MM.1S (cell line): ENCODE measurements around the gene HELZ2.

ENCODE experiments used
- DNase-seq: peaks from one replicate; pipeline ENCODE4 v3.0.0-alpha.2; 2015
- H2AFZ ChIP-seq: fragments of 300-600 bp; sonication (generic); 2 replicates; pipeline ENCODE4 v1.6.0; 2016; ENCODE audit warnings: antibody characterized with exemption, low read length
- H3F3A ChIP-seq: fragments of 300-600 bp; sonication (generic); 2 replicates; pipeline ENCODE4 v1.6.1; 2016; ENCODE audit warnings: mild to moderate bottlenecking, antibody characterized with exemption, low read length, moderate library complexity, mixed read lengths; ENCODE audit not compliant: insufficient read depth
- H3K27ac ChIP-seq: fragments of 300-600 bp; sonication (generic); 2 replicates; pipeline ENCODE4 v1.5.1; 2016; ENCODE audit warnings: mild to moderate bottlenecking, low read length
- H3K27me3 ChIP-seq: fragments of 300-600 bp; sonication (generic); replicated peaks from 2 replicates; pipeline ENCODE4 v1.6.0; 2016; ENCODE audit warnings: low read length; ENCODE audit not compliant: insufficient read depth
- H3K36me3 ChIP-seq: fragments of 300-600 bp; sonication (generic); replicated peaks from 2 replicates; pipeline ENCODE4 v1.6.1; 2016; ENCODE audit warnings: mild to moderate bottlenecking, low read length, mixed read lengths; ENCODE audit not compliant: insufficient read depth
- H3K4me1 ChIP-seq: fragments of 300-600 bp; sonication (generic); 2 replicates; pipeline ENCODE4 v1.6.1; 2016; ENCODE audit warnings: low read length, mixed read lengths
- H3K4me2 ChIP-seq: fragments of 300-600 bp; sonication (generic); 2 replicates; pipeline ENCODE4 v1.6.0; 2016; ENCODE audit warnings: low read depth, low read length
- H3K4me3 ChIP-seq: fragments of 300-600 bp; sonication (generic); 2 replicates; pipeline ENCODE4 v1.5.1; 2016; ENCODE audit warnings: low read length, mixed read lengths
- H3K79me2 ChIP-seq: fragments of 300-600 bp; sonication (generic); 2 replicates; pipeline ENCODE4 v1.6.1; 2016; ENCODE audit warnings: mixed run types, low read length, mixed read lengths
- H3K9ac ChIP-seq: fragments of 300-600 bp; sonication (generic); 2 replicates; pipeline ENCODE4 v1.6.1; 2016; ENCODE audit warnings: low read length, mixed read lengths
- H3K9me2 ChIP-seq: fragments of 300-600 bp; sonication (generic); replicated peaks from 2 replicates; pipeline ENCODE4 v1.6.1; 2016; ENCODE audit warnings: mild to moderate bottlenecking, low read length, mixed read lengths; ENCODE audit not compliant: insufficient read depth
- H3K9me3 ChIP-seq: fragments of 300-600 bp; sonication (generic); replicated peaks from 2 replicates; pipeline ENCODE4 v1.6.1; 2016; ENCODE audit warnings: mild to moderate bottlenecking, low read length, mixed read lengths; ENCODE audit not compliant: insufficient read depth
- H4K20me1 ChIP-seq: fragments of 300-600 bp; sonication (generic); 2 replicates; pipeline ENCODE4 v1.6.1; 2016; ENCODE audit warnings: mild to moderate bottlenecking, low read length, moderate library complexity, mixed read lengths; ENCODE audit not compliant: insufficient read depth
- EZH2 ChIP-seq: fragments of 300-600 bp; sonication (generic); optimal IDR thresholded peaks from 2 replicates; pipeline ENCODE3; 2017; ENCODE audit warnings: low read depth, mild to moderate bottlenecking, antibody characterized with exemption, low read length, mixed read lengths
- EZH2phosphoT487 ChIP-seq: fragments of 300-600 bp; sonication (generic); IDR thresholded peaks from 2 replicates; pipeline ENCODE4 v1.6.1; 2018; ENCODE audit warnings: antibody characterized with exemption, low read length
- TF ChIP-seq, protein P1 (sequence below): fragments of 300-600 bp; sonication (generic); IDR thresholded peaks from 2 replicates; pipeline ENCODE4 v1.5.1; 2016; ENCODE audit warnings: antibody characterized with exemption, low read length, mixed read lengths

Gene HELZ2

DNA sequence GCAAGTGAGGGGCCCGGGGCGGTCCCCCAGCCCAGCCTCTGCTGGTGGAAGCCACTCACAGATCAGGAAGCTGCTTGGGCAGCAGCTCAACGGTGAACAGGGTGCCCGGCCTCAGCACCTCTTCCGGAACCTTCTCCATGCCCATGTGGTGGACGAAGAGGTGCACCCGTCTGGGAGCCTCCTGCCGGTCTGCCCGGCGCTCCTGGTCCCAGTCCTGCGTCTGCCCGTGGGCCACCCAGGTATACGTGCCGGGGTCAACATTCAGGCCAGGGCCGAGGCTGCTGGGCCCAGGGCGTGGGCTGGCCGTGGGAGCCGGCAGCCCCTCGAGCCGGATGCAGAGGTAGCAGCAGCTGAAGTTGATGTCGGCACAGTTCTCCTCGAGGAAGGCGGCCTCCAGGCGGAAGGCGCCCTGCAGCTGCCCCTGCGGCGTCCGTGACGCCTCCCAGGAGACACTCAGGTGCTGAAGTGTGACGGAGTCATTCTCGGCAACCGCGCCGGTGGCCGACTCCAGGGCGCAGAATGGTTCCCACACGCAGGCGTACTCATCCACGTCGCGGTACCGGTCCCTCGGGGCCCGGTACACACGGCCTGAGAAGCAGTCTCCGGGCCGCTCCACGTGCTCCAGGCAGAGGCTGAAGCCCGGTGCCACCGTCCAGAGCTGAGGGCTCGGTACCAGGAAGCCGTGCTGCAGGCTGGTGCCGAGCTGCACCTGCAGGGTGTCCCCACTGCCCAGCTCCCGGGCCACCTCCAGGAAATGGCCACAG, 11.4 kb downstream of the HELZ2 start:
- H3F3A ChIP-seq = no peaks in the 10 kb centered on the region
- no peak for DNase-seq
- no peaks in the 10 kb centered on the region for H3K79me2 ChIP-seq
- H3K9ac ChIP-seq = no peak overlapping the region
- H2AFZ ChIP-seq = no peak overlapping the region
- H3K36me3 ChIP-seq = no peaks in the 10 kb centered on the region
- H4K20me1 ChIP-seq = no peaks in the 10 kb centered on the region
- H3K27ac ChIP-seq = no peak overlapping the region
- no peak overlapping the region for H3K4me3 ChIP-seq
- H3K27me3 ChIP-seq = no peaks in the 10 kb centered on the region
- H3K4me1 ChIP-seq = peaks cover 5% of the 10 kb centered on the region
- TF ChIP-seq, protein P1, sequence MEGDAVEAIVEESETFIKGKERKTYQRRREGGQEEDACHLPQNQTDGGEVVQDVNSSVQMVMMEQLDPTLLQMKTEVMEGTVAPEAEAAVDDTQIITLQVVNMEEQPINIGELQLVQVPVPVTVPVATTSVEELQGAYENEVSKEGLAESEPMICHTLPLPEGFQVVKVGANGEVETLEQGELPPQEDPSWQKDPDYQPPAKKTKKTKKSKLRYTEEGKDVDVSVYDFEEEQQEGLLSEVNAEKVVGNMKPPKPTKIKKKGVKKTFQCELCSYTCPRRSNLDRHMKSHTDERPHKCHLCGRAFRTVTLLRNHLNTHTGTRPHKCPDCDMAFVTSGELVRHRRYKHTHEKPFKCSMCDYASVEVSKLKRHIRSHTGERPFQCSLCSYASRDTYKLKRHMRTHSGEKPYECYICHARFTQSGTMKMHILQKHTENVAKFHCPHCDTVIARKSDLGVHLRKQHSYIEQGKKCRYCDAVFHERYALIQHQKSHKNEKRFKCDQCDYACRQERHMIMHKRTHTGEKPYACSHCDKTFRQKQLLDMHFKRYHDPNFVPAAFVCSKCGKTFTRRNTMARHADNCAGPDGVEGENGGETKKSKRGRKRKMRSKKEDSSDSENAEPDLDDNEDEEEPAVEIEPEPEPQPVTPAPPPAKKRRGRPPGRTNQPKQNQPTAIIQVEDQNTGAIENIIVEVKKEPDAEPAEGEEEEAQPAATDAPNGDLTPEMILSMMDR = no peak
- TF ChIP-seq EZH2phosphoT487 = no peak
- TF ChIP-seq EZH2 = no peak
- no peaks in the 10 kb centered on the region for H3K9me3 ChIP-seq
- H3K4me2 ChIP-seq = no peak overlapping the region
- no peaks in the 10 kb centered on the region for H3K9me2 ChIP-seq

DNA sequence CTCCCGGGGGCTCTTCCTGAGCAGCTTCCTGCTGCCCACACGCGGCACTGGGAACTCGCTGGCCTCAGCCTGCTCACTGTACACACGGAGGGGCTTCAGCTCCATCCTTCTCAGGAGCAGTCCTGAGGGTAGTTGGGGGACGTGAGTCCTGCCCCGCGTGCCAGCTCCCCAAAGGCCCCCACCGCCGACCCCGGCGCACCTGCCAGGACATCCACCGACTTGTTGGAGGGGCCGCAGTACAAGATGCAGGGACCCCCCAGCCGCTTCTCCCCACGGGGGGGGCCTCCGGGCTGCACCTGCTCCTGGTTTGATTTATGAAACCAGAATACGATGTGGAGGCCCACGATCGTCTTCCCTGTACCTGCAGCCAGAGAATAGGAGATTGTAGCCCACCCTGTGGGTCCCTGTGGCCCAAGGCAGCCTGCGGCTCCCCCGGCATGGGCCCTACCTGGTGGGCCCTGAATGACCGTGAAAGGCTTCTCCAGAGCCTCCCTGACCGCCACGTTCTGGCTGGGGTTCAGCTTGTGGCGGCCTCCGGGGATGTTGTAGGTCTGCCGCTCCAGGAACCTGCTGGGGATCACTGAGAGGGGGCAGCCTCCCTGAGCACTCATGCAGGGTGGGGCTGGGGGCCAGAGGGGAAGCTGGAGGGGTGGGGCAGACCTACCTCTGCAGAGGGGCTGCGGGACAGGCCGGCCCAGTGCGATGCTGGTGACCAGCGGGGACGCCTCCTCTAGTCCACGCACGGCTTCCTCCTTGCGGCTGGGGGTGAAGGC, 12.2 kb downstream of the HELZ2 start:
- H3K36me3 ChIP-seq = no peaks in the 10 kb centered on the region
- no peak overlapping the region for H3K4me3 ChIP-seq
- H3K9ac ChIP-seq = no peak overlapping the region
- H3K27ac ChIP-seq = no peak overlapping the region
- H3K4me1 ChIP-seq = no peaks in the 10 kb centered on the region
- no peak overlapping the region for H2AFZ ChIP-seq
- no peaks in the 10 kb centered on the region for H3K79me2 ChIP-seq
- TF ChIP-seq EZH2 (no peak), EZH2phosphoT487 (no peak)
- TF ChIP-seq, protein P1 = no peak
- no peak overlapping the region for H3K4me2 ChIP-seq
- no peaks in the 10 kb centered on the region for H3K9me3 ChIP-seq
- no peaks in the 10 kb centered on the region for H3F3A ChIP-seq
- no peaks in the 10 kb centered on the region for H3K9me2 ChIP-seq
- no peaks in the 10 kb centered on the region for H4K20me1 ChIP-seq
- no peak for DNase-seq
- H3K27me3 ChIP-seq = no peaks in the 10 kb centered on the region

DNA sequence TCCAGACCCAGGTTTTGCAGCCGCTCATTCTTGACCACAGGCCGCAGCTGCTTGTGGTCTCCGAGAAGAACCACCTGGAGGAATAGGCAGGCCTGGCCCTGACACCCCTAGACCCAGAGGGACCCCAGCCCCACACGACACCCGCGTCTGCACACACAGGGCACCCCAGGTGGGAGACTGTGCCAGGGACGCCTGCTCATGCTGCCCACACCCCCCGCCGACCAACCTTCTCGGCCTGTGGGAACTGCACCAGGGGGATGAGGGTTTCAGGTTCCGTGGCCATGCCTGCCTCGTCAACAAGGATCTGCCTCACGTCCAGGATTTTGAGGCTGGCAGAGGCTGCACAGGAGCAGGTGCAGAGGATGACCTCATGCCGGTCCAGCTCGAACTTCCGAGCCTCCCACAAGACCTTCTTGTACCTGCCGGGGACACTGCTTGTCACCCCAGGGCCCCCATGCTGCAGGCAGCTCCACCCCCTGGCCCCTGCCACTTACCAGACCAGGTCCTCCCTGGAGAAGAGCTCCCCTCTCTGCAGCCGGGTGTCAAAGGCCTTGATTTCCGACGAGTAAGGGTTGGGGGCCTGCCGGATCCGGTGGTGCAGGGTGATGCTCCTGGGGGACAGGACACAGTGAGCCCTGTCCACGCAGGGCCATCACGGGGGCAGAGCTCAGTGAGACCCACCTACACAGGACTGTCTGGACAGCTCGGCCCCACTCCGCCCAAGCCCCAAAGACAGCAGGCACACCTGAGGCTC, 13.0 kb downstream of the HELZ2 start:
- H3K4me1 ChIP-seq = no peaks in the 10 kb centered on the region
- H3K27me3 ChIP-seq = 0 out of 2 replicates have a peak, but pooled peaks cover 4% of the 10 kb centered on the region
- DNase-seq = no peak
- no peaks in the 10 kb centered on the region for H4K20me1 ChIP-seq
- no peaks in the 10 kb centered on the region for H3F3A ChIP-seq
- no peaks in the 10 kb centered on the region for H3K9me2 ChIP-seq
- H3K27ac ChIP-seq = no peak overlapping the region
- H3K4me3 ChIP-seq = no peak overlapping the region
- no peaks in the 10 kb centered on the region for H3K79me2 ChIP-seq
- no peak overlapping the region for H2AFZ ChIP-seq
- no peak overlapping the region for H3K9ac ChIP-seq
- no peak overlapping the region for H3K4me2 ChIP-seq
- TF ChIP-seq EZH2phosphoT487 (no peak), EZH2 (no peak)
- TF ChIP-seq, protein P1 = no peak
- H3K36me3 ChIP-seq = no peaks in the 10 kb centered on the region
- no peaks in the 10 kb centered on the region for H3K9me3 ChIP-seq
